Cortex of kidney (tissue), 1 donor: Measurements from ENCODE around the gene COQ10B.

Experiments used
- DNase-seq: peaks from one replicate; lab custom pipeline; 2025; lab: John Stamatoyannopoulos, UW

COQ10B gene

GRCh38 chr2:197500503-197501131 lies 47.3 kb downstream of the COQ10B start:
- no peak for DNase-seq

GRCh38 chr2:197502201-197502600 lies 48.8 kb downstream of the COQ10B start:
- no peak for DNase-seq

GRCh38 chr2:197502685-197503084 lies 49.3 kb downstream of the COQ10B start:
- no peak for DNase-seq

- DNase-seq: no peak
These were observed 50.6 kb downstream of the COQ10B start for GRCh38 chr2:197504000-197504399.

GRCh38 chr2:197504512-197504911 lies 51.2 kb downstream of the COQ10B start:
- no peak for DNase-seq

GRCh38 chr2:197506658-197507057 lies 53.3 kb downstream of the COQ10B start:
- DNase-seq: no peak

GRCh38 chr2:197513915-197514314 lies 60.6 kb downstream of the COQ10B start:
- DNase-seq: no peak

GRCh38 chr2:197514754-197515153 lies 61.4 kb downstream of the COQ10B start:
- DNase-seq: no peak

GRCh38 chr2:197515315-197515738 lies 62.0 kb downstream of the COQ10B start:
- no peak for DNase-seq

GRCh38 chr2:197515739-197516392 lies 62.5 kb downstream of the COQ10B start, which contains the start of gene MOB4:
TSS of gene MOB4 (plus strand) at chr2:197516066. CDS start at chr2:197516087, 21 bp downstream.
- DNase-seq: peak; percentile 19

GRCh38 chr2:197516393-197516761 lies 63.0 kb downstream of the COQ10B start:
- DNase-seq: no peak

GRCh38 chr2:197517150-197517549 lies 63.8 kb downstream of the COQ10B start:
- no peak for DNase-seq
